Measurements from ENCODE around the gene MS4A6A.
"Not testable (repeated sequence)": the region's sequence is repeated elsewhere in the genome, so short reads cannot be mapped to it uniquely, and the experiment has no call there.

MS4A6A gene

DNA sequence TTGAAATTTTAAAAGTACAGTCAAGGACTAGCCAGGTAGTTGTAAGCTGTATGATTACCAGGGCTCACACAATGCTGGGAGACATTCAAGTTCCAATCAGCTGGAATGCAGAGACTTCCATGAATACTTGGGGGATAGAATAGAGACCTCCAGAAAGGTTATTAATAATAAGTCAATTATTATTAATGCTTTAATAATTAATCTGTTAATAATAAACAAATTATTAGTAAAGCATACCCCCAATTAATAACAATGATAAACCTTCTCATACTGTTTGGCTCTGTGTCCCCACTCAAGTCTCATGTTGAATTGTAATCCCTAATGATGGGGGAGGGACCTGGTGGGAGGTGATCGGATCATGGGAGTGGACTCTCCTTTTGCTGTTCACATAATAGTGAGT lies 14.6 kb upstream of the MS4A6A start:
- POLR2A ChIA-PET = no interaction called here
- DNase-seq (ENCODE audit: low read depth, low spot score) = no peak
- CTCF ChIA-PET = no interaction called here
- TF ChIP-seq, protein P1, sequence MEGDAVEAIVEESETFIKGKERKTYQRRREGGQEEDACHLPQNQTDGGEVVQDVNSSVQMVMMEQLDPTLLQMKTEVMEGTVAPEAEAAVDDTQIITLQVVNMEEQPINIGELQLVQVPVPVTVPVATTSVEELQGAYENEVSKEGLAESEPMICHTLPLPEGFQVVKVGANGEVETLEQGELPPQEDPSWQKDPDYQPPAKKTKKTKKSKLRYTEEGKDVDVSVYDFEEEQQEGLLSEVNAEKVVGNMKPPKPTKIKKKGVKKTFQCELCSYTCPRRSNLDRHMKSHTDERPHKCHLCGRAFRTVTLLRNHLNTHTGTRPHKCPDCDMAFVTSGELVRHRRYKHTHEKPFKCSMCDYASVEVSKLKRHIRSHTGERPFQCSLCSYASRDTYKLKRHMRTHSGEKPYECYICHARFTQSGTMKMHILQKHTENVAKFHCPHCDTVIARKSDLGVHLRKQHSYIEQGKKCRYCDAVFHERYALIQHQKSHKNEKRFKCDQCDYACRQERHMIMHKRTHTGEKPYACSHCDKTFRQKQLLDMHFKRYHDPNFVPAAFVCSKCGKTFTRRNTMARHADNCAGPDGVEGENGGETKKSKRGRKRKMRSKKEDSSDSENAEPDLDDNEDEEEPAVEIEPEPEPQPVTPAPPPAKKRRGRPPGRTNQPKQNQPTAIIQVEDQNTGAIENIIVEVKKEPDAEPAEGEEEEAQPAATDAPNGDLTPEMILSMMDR (IDR thresholded peaks at IDR 0.05; ENCODE audit: insufficient read depth, low read length, missing control alignments) = no peak
- H3K4me3 ChIP-seq (ENCODE audit: low read depth, low read length) = no peak overlapping the region

DNA sequence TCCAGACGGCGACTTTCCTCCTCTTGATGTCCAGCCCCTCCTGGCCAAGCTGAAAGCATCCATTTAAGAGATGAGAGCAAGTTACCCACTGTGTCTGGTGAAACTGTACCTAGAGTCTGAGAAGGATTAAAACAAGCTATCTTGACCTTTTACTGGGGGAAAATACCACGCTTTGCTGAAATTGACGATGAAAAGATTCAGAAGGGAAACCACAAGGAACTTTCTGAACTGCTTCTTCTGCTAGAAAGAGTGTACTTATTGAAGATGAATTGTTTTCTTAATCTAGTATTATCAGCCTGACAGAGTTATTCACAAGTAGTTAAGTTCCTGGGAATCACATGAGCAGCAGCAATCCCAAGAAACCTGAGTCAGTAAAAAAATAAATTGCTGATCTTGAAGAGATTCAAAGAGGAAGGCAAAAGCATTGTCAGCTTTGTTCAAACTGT lies 13.1 kb upstream of the MS4A6A start:
- no peak overlapping the region for H3K4me3 ChIP-seq (ENCODE audit: low read depth, low read length)
- ChIA-PET CTCF (no interaction called here), POLR2A (no interaction called here)
- no peak for DNase-seq (ENCODE audit: low read depth, low spot score)
- TF ChIP-seq, protein P1 (IDR thresholded peaks at IDR 0.05; ENCODE audit: insufficient read depth, low read length, missing control alignments) = no peak

DNA sequence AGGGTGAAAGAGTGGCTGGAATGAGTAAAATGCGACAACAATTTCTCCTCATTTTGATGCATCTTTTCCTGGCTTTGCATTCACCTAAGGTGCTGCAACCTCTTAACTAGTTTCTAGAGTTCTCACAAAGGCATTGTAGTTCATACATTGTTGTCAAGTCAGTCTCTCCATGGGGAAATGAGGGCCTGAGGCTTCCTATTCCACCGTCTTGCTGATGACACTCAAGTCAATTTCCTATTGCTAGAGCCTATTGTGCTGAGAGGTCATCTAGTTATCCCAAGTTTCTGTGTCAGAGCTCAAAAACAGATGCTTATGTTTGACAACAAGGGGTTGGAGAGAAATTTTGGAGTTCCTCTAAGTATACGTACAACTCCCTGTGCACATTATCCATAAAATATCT lies 11.6 kb upstream of the MS4A6A start:
- TF ChIP-seq, protein P1 (IDR thresholded peaks at IDR 0.05; ENCODE audit: insufficient read depth, low read length, missing control alignments) = no peak
- POLR2A ChIA-PET = no interaction called here
- CTCF ChIA-PET = no interaction called here
- no peak overlapping the region for H3K4me3 ChIP-seq (ENCODE audit: low read depth, low read length)
- no peak for DNase-seq (ENCODE audit: low read depth, low spot score)

DNA sequence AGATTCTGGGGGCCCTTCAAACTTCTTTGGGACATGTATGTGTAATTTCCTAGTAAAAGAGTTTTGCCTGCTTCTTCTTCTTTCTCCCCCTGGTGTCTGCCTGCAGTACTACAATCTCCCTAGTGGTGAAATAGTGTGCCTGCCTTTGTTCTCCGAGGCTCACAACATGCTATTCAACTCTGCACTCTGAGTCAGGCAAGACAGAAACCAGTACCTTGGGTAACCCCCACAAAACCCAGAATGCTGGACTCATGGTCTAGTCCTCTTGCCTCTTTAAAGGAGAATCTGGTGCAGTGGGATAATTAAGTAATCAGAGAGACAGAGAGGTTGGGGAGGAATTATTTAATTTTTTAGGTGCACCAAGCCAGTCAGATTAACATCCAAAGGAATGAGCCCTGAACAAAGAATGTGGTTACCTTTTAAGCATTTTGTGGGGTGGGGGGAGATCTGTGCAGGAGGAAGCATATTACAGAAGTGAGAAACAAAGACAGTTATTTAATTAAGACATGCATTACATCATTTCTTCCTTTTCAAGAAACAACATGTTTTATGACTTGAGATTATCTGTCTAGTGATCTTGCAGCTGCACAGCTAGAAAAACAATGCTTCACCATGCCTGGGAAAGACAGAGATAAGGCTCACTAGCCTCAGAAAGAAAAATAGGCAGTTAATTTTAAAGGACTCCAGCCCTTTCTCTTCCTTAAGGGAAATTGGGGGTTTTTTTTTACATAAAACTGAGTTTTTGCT lies 11.0 kb upstream of the MS4A6A start:
- DNase-seq (ENCODE audit: low read depth, low spot score) = no peak
- TF ChIP-seq, protein P1 (IDR thresholded peaks at IDR 0.05; ENCODE audit: insufficient read depth, low read length, missing control alignments) = peak; percentile 39
- CTCF ChIA-PET = interaction anchor here (1.0 kb wide), 1 partner anchor 9 kb away, joined by 3 read pairs; no protein-coding TSS in a partner anchor
- H3K4me3 ChIP-seq (ENCODE audit: low read depth, low read length) = no peak overlapping the region
- POLR2A ChIA-PET = no interaction called here

DNA sequence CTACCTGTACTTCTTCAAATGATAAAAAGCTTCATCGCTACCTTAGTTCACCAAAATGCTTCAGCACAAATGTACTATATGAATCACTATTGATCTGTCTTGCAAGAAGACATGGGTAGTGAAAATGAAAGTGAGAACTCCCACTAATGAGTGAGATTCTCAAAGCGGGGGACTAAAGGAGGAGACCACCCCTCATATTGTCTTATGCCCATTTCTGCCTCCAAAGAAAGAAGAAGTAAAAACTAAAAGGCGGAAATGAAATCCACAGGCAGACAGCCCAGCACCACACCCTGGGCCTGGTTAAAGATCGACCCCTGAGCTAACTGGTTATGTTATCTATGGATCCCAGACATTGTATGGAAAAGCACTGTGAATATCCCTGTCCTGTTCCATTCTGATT lies 9.7 kb upstream of the MS4A6A start:
- POLR2A ChIA-PET; H3K4me3 ChIP-seq (ENCODE audit: low read depth, low read length); DNase-seq (ENCODE audit: low read depth, low spot score): not testable (repeated sequence)
- CTCF ChIA-PET = interaction anchor here (1.0 kb wide), 1 partner anchor 10 kb away, joined by 3 read pairs; no protein-coding TSS in a partner anchor

DNA sequence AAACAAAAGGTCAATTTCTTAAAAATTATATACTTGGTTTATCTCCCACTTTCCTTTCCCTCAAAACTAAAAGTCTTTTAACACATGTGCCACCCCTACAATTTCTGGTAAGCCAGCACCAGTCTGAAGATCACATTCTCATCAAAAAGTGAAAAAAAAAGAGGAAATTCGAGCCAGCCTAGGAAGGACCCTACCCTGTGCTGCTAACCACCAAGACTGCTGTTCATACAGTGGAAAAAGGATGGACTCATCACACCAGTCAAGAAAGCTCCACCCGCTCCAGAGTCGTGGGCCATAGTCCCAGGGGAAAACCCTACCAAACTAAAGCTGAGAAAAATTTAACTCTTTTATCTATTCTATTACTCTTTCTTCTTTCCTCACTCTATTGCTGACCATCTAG lies 5.6 kb upstream of the MS4A6A start:
- POLR2A ChIA-PET; CTCF ChIA-PET; H3K4me3 ChIP-seq (ENCODE audit: low read depth, low read length); DNase-seq (ENCODE audit: low read depth, low spot score): not testable (repeated sequence)

DNA sequence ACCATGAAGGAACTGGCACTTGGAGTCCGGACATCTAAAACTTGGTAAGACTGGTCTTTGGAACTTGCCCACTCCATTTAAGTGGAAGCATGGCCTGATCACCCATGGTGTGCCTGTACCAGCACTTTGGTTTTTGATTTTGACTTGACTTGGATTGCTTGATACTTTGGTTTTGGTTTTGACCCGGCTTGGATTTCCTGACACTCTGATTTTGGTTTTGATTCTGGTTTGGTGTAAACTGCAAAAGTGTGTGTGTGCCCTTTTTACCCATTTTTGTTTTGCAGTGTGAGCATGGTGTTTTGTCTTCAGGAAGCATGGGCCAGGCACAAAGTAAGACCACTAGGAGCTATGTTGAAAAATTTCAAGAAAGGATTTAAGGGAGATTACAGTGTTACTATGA lies 3.2 kb upstream of the MS4A6A start:
- CTCF ChIA-PET; H3K4me3 ChIP-seq (ENCODE audit: low read depth, low read length); DNase-seq (ENCODE audit: low read depth, low spot score); POLR2A ChIA-PET: not testable (repeated sequence)

DNA sequence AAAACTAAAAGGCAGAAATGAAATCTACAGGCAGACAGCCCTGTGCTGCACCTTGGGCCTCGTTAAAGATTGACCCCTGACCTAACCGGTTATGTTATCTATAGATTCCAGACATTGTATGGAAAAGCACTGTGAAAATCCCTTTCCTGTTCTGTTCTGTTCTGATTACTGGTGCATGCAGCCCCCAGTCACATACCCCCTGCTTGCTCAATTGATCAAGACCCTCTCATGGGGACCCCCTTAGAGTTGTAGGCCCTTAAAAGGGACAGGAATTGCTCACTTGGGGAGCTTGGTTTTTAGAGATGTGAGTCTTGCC lies 2.6 kb upstream of the MS4A6A start:
- POLR2A ChIA-PET; DNase-seq (ENCODE audit: low read depth, low spot score); H3K4me3 ChIP-seq (ENCODE audit: low read depth, low read length); CTCF ChIA-PET: not testable (repeated sequence)

Data from AG04449 (cell line).